HG02970 (cell line): ENCODE measurements around the gene CD22.

Experiments used
- ATAC-seq: cut with Tn5 transposase; IDR thresholded peaks from one replicate; pipeline ENCODE4 v1.9.1; 2021; ENCODE audit warnings: mild to moderate bottlenecking, moderate library complexity, moderate number of reproducible peaks; ENCODE audit not compliant: unreplicated experiment, low FRiP score

The CD22 gene

DNA sequence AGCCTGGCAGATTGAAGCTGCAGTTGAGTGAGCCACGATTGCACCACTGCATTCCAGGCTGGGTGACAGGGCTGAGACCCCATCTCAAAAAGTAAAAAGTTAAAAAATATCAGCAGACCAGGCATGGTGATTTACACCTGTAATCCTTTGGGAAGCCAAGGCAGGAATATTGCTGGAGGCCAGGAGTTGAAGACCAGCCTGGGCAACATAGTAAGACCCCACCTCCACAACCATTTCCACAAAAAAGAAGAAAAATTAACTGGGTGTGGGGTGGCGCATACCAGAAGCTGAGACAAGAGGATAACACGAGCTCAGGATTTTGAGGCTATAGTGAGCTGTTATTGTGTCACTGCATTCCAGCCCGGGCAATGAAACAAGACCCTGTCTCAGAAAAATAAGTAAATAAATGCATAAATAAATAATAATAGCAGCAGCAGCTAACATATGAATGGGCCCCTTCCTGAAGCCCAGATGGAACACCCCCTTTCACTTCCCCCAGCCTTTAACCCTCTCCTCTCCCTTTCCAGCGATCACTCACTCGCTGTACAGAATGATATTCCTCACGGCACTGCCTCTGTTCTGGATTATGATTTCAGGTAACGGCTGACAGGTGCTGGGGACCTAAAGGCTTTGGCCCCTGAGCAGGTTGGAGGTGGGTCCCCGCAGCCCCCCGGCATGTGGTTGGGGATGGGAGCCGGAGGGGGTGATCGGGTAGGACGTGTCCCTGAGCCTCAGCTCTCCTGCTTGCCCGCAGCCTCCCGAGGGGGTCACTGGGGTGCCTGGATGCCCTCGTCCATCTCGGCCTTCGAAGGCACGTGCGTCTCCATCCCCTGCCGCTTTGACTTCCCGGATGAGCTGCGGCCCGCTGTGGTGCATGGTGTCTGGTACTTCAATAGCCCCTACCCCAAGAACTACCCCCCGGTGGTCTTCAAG is 33.9 kb upstream of the CD22 start:
- no peak for ATAC-seq

DNA sequence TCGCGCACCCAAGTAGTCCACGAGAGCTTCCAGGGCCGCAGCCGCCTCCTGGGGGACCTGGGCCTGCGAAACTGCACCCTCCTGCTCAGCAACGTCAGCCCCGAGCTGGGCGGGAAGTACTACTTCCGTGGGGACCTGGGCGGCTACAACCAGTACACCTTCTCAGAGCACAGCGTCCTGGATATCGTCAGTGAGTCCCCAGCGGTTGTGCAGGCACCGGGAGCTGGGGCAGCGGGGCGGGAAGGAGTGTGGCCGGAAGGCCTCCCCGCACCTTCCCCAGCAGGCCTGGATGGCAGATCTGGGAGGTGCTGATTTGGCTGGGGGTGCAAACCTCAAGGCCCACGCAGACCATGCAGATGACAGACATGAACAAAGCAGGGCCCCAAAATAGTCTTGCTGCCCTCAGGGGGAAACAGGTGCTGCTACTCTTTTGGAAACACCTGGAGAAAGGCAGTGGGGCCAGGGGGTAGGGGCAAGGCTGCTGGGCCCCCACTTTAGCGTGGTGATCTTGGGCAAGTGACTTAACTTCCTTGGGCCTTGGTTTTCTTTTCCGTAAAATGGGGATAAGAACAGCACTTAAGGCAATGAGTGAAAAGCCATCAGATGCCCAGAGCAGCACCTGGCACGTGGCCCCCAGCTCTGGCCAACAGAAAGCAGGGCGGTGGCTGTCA is 33.1 kb upstream of the CD22 start:
- no peak for ATAC-seq

DNA sequence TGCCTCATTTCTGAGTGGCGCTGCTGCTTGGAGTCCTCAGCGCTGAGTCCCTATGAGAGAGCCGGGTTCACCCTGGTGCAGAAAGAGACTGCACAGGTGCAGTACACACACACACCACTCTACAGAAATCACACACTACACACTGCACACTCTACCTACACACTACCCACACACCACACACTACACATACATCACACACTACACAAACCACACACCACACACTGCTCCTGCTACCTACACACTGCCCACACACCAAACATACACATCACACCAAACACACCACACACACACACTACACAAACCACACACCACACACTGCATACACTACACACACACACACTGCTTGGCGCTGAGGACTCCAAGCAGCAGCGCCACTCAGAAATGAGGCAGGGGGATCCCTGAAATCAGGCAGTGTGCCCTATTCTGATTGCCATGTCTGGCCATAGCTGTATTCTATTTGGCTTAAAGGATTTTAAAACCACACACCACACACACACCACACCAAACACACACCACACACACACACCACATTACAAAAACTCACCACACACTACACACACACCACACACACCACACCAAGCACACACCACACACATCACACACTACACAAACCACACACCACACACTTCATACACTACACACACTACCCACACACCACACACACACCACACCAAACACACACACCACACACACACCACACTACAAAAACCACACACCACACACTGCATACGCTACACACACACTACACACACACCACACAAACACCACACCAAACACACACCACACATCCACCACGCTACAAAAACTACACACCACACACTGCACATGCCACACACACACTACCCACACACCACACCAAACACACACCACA is 32.1 kb upstream of the CD22 start:
- no peak for ATAC-seq

DNA sequence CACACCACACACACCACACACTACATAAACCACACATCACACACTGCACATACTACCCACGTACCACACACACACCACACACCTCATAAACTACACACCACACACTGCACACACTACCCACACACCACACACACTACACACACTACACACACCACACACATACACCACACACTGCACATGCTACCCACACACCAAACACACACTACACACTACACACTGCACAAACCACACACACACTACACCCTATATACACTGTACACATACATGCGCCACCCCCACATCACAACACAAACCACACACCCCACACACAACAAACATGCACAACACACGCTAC is 31.5 kb upstream of the CD22 start:
- ATAC-seq = no peak

DNA sequence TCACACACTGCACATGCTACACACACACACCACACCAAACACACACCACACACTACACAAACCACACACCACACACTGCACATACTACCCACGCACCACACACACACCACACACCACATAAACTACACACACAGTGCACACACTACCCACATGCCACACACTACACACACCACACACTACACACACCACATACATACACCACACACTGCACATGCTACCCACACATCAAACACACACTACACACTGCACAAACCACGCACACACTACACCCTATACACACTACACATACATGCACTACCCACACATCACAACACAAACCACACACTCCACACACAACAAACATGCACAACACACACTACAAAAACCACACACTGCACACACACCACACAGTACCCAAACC is 31.1 kb upstream of the CD22 start:
- ATAC-seq = no peak

DNA sequence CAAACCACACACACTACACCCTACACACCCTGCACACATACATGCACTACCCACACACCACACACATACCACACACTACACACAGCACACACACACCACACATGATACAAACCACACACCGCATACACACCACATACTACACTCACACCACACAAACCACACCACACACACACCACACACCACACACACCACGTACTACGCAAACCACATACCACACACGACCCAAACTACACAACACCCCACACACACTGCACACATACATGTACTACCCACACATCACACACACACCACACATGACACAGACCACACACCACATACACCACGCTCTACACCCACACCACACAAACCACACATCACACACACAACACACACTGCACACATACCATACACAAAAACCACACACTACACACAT is 30.4 kb upstream of the CD22 start:
- no peak for ATAC-seq

DNA sequence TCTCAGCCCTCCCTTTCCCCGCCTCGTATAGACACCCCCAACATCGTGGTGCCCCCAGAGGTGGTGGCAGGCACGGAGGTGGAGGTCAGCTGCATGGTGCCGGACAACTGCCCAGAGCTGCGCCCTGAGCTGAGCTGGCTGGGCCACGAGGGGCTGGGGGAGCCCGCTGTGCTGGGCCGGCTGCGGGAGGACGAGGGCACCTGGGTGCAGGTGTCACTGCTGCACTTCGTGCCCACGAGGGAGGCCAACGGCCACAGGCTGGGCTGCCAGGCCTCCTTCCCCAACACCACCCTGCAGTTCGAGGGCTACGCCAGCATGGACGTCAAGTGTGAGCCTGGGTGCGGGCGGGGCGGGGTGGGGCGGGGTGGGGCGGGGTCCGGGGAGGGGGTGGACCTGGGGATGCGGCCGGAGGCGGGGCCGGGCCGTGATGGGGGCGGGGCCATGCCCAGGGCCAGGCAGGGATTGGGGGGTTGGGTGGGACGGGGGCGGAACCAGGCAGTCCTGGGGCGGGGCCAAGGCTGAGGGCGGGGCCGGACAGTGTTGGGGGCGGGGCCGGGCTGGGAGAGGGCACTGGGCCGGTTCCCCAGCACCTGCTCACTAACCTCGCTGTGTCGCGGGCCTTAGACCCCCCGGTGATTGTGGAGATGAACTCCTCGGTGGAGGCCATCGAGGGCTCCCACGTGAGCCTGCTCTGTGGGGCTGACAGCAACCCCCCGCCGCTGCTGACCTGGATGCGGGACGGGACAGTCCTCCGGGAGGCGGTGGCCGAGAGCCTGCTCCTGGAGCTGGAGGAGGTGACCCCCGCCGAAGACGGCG is 29.3 kb upstream of the CD22 start:
- ATAC-seq = no peak

DNA sequence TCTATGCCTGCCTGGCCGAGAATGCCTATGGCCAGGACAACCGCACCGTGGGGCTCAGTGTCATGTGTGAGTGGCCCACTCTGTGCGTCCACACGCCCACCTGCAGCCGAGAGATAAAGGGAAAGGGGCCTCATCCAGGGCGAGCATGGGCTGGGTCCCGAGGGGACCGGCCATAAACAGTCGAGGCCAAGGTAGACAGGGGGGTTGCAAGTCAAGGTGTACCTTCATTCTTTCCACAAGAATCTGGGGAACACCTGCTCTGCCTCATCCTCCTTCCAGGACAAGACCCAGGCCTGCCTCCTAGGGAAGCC is 28.7 kb upstream of the CD22 start:
- no peak for ATAC-seq

DNA sequence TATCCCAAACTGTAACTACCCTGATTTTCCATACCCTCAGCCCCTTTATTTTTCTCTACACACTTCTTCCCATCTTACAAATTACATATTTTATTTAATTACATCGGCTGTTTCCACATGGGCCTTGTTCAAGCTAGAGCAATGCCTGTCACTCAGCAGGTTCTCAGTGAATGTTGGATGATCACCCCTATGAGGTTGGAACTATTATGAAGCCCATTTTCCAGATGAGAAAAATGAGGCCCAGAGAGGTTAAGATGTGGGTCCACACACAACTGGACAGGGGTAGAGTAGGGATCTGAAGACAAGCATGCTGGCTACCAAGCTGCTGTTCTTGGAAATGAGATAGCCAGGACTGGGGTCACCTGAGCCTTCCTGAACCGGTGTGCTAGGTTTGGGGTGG is 27.0 kb upstream of the CD22 start:
- ATAC-seq = no peak

DNA sequence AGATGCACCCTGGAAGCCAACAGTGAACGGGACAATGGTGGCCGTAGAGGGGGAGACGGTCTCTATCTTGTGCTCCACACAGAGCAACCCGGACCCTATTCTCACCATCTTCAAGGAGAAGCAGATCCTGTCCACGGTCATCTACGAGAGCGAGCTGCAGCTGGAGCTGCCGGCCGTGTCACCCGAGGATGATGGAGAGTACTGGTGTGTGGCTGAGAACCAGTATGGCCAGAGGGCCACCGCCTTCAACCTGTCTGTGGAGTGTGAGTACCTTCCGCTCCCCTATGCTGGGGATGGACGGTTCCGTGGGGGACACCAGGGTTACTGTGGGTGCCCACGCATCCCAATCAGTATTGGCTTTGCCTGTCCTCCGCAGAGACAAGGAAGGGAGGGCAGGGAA is 26.5 kb upstream of the CD22 start:
- no peak for ATAC-seq

DNA sequence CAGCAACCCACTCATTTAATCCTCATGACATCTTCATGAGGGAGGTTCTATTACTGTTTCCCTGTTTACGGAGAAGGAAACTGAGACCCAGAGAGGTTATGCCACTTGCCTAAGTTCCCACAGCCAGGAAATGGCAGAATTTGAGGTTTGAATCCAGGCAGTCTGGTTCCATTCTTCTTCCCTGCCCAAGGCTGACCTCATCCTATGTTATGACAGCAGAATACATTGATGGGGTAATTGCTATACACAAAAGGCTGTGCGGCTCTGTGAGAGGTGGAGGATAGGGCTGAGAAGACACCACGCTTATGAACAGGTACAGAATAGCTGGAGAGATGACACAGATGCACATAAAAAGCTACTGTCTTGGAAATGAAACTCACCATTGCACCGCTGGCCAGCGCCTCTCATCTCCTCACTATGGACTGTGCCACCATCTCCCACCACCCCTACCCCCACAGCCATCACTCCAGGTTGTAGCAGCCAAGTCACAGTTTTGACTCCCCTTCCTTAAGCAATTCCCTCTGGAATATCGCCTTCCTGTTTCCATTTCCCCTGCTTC is 25.6 kb upstream of the CD22 start:
- no peak for ATAC-seq

DNA sequence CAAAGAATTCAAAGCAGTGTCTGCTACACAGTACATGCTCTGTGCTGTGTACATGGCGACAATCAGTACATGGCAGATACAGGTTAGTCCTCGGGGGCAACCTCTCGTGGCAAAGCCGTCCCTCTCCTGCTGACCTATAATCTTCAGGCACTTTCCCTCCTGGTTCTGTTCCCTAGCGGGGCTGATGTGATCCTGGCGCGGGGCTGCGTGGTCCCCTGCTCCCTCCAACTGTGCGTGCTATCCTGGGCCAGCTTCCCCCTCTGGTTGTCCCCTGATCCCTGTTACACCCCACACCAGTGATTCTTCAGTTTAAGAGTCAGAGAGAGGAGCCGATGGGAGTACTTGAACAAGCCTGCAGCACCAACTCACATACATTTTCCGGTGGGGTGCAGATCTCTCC is 25.0 kb upstream of the CD22 start:
- no peak for ATAC-seq

DNA sequence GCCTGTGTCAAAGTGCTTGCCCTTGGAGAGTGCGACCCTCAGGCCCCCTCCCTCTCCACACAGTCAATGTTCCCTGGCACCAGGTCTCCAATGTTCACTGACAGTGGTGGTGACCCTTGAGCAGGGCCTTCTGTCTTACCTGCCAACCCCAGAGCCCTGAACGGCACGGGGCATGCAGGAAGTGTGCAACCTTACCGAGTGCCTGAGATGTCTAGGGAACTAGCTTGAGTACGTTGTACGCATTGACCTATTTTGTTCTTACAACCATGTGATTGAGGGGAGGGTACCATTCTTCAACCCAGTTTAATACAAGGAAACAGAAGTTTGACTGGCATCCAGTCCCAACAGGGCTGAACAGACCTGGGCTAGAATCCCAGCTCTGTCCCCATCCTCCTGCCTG is 23.8 kb upstream of the CD22 start:
- no peak for ATAC-seq

DNA sequence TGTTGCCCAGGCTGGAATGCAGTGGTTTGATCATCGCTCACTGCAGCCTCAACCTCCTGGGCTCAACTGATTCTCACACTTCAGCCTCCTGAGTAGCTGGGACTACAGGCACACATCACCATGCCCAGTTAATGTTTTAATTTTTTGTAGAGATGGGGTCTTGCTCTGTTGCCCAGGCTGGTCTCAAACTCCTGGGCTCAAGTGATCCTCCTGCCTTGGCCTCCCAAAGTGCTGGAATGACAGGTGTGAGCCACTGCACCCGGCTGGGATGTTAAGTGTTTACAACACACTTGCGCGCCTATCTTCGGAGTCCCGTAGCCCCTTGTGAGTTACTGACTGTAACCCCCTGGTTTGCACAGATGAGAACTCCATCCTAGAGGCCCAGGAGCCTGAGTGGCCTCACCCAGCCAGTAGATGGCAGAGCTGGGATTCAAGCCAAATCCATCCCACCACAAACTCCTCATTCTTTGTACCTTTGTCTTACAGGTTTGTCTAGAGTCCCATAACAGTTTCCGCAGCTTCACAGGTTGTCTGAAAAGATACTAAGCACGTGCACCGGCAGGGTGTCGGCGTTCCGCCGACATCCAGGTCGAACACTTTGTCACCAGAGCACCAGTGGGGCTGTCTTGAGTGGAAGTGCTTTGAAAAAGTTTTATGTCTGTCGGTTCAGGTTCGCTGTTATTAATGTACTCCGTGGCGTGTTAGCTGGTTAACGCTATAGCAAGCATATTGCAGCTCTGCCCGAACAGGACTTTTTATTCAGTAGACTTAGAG is 22.3 kb upstream of the CD22 start:
- ATAC-seq = no peak

DNA sequence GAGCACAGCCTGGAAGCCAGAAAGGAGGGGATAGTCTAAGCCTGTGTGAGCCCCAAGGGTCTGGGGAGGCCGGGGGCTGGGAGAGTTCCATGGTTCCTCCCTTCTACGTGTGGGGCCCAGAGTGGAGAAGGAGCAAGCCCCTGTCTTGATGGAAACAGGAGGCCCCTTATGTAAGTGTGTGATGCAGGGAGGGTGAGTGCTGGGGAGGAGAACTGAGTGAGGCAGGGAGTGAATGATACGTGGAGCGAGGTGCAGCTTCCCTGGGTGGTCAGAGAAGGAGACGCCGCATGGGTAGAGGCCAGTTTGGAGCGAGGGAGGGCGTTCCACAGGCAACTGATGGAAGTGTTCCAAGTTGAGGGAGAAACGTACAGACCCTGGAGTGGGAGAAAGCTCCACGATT is 21.1 kb upstream of the CD22 start:
- ATAC-seq = no peak

DNA sequence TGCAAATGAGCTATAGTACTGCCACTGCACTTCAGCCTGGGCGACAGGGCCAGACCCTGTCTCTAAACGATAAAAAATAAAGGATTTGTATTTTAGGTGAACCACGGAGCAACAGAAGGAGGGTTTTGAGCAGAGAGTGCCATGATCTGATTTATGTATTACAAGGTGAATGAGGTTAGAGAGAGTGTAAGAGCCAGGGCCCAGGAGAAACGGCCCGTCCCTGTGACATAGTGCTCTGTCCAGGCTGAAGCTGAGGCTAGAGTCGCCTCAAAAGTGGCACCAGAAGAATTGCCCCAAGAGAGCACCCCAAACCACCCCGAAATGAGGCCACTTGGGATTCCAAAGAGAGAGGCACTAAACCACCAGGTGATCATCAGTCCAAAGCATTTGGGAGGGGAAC is 20.1 kb upstream of the CD22 start:
- no peak for ATAC-seq

DNA sequence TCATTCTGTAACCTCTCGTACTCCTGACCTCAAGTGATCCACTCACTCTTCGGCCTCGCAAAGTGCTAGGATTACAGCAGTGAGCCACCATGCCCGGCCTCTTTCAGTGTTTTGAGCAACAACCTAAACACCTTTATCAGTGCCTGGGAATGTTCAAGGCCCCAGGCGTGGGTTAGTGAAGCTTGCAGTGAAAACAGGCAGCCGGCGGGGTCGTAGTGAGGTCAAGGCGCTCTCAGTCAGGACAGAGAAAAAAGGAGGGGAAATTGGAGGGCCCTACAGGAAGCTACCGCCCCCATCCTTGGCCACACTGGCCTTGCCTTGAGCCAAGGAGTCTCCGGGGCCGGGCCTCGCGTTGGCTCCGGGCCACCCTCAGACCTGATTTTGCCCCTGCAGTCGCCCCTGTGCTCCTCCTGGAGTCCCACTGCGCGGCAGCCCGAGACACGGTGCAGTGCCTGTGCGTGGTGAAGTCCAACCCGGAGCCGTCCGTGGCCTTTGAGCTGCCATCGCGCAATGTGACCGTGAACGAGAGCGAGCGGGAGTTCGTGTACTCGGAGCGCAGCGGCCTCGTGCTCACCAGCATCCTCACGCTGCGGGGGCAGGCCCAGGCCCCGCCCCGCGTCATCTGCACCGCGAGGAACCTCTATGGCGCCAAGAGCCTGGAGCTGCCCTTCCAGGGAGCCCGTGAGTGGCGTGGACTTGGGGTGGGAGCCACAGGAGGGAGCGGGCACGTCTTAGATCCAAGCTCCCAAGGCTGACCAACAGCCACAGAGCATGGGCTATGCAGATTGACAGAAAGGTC is 19.3 kb upstream of the CD22 start:
- no peak for ATAC-seq

DNA sequence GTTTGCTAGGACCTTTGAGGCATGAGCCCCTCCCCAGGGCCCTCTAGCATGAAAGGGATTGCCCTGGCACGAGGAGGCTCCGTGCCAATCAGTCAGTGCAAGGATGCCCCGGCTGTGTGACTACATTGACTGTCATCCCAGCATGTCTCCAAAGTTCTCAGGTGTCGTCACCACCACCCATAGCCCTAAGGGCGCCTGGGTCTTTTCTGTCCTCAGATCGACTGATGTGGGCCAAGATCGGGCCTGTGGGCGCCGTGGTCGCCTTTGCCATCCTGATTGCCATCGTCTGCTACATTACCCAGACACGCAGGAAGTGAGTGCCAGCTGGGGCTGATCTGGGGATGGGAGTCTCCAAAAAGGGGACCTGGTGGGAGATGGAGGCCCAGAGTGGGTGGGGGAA is 18.7 kb upstream of the CD22 start:
- ATAC-seq = no peak
